Measurements from ENCODE around the gene SLF2.
"Not testable (repeated sequence)": the region's sequence is repeated elsewhere in the genome, so short reads cannot be mapped to it uniquely, and the experiment has no call there.

SLF2 gene

DNA sequence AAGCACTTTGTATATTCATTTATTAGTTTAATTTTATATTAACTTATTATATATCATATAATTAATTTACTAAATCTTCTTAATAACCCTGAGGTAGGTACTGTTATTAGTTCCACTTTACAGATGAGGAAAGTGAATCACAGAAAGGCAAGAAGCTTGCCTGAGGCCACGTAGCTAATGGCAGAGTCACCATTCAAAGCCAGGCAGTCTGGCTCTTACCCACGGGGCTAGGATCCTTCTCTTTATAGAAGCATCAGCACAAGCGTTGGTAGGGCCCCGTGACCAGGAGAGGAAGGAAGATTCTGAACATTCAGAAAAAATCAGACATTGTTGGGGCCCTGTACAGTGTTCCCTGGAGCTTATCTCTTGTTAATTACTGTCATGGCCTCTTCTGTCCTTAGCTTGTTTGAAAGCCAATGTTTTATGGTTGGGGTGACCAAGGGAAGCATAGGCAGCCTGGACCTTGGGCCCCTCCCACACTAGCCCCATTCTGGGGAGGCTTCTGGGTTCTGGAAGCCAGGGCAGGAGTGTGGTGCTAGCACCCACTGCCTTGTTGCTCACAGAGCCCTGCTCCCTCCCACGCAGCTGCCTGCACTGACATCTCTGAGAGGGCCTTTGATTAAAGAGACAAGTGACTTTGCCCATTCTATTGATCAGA lies 31.1 kb upstream of the SLF2 start:
- no peak for DNase-seq

DNA sequence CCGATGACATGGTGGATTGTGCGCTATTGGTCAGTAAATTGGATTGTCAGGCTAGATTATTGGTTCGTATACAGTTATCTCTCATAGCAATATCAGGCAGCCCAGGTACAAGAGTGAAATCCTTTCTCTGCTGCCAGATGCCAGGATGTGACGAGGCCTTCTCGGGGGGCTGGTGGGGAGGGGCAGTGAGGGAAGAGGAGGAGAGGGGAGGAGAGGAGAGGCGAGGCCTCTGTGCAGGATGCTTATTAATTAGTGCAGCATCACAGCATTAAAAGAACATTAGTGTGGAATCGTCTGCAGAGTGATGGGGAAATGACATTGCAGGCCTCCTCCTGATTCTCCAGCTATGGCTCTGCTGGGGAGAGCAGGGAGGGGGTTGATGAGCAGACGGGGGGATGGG lies 30.5 kb upstream of the SLF2 start:
- DNase-seq: no peak

DNA sequence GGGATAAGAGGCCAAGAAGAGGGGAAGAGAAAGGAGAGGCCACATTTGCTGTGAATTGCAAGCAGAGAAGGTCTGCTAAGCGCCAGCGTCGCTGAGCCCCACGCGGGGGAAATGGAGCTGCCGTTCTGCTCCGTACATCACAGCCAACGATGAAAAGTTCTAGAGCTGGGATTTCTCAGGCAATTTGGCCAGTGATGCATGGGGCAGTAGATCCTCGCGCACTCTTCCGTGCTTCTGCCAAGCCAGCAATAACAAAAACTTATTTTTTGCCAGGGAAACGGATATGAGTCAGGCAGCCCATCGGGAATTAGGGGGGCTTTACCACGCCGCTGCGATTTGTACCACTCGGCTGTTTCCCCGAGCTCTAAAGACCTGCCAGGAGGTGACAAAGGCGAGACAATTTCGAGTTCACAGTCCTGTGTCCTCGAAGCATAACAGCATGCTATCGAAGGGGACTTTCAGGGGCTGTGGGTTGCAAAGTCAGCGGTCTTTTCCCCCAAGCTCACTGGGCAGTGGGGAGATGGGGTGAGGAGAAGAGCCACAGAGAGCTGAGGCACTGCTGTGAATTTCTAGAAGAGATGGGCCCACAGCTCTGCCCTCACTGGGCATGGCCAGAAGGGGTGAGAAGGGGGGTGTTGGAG lies 30.0 kb upstream of the SLF2 start:
- no peak for DNase-seq

DNA sequence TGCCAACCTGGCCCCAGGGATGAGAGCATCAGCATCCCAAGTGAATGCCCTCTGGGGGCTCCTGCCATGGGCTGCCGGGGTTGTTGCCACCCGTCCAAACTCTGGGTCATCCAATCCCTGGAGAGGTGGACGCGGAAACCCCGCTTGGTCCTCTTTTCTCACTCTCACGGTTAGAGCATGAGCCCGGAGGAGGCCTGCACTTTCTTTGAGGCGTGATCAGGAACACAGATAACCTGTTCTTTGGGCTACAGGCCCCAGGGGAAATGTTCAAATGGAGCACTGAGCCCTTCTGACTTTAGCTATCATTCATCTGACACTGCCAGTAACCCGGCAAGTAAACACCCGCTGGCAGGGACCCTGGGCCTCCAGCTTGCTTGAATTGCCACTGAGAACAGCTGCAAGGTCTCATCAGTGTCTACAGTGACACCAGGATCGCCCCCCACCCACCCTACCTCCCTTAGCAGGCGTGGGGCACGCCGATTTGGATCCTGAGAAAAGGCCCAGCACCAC lies 29.4 kb upstream of the SLF2 start:
- no peak for DNase-seq

DNA sequence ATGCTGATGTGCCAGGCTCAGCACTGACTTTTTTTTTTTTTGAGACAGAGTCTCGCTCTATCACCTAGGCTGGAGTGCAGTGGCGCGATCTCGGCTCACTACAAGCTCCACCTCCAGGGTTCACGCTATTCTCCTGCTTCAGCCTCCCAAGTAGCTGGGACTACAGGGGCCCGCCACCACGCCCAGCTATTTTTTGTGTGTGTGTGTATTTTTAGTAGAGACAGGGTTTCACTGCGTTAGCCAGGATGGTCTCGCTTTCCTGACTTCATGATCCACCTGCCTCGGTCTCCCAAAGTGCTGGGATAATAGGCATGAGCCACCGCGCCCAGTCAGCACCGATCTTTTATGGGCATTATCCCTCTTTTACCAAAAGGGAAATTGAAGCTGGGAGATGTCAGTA lies 27.2 kb upstream of the SLF2 start:
- not testable (repeated sequence) for DNase-seq

DNA sequence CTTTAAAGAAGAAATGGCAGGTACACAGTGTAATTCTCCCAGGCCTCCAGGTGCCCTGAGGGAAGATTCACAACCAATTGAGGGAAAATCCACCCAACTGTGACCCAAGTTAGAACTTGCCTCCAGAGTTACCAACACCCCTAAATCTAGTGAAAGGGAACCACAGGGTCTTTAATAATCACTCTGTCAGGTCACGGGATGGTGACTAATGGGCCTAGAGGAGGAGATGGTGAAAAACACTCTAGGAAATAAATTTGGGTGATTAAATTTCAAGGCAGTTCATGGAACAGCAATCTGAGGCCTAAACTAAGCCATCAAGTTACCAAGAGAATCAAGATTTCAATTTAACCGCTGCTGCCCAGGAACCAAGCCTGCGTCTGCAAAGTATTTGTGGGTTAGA lies 26.7 kb upstream of the SLF2 start:
- DNase-seq: no peak

DNA sequence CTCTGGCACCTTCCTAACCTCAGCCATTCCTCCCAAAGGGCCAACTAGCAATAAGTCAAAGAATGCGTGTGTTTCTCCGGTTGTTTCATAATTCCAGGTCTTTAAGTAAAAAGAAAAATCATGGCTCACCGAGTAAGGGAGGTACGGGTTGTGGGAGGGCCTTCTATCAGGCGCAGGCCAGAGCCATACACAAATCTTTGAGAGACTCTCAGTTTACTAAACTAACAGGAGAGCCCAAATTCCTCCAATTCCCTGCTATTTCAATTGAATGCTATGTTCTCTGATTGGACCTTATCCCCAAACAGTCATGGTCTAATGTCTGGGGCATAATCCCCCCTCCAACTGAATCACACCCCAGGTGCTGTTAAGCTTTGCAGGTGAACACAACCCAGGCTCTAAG lies 26.2 kb upstream of the SLF2 start:
- DNase-seq: no peak

DNA sequence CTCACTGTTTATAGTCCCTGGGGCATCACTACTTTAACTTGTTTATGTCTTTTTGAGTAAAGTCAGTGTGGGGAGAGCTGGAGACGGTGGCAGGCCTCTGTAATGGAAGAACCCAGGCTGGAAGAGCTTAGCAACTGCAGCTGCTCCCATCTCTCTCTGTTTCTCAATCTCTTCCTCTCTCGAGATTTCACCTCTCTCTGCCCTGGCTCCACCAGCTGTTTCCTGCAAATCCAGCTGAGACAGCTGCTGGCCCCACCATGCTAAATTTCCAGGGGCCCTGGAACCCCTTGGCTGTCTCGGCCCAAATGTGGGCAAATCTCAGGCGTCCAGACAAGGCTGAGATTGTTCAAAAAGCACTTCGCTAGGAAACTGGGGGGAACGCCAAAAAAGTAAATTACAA lies 25.8 kb upstream of the SLF2 start:
- no peak for DNase-seq

DNA sequence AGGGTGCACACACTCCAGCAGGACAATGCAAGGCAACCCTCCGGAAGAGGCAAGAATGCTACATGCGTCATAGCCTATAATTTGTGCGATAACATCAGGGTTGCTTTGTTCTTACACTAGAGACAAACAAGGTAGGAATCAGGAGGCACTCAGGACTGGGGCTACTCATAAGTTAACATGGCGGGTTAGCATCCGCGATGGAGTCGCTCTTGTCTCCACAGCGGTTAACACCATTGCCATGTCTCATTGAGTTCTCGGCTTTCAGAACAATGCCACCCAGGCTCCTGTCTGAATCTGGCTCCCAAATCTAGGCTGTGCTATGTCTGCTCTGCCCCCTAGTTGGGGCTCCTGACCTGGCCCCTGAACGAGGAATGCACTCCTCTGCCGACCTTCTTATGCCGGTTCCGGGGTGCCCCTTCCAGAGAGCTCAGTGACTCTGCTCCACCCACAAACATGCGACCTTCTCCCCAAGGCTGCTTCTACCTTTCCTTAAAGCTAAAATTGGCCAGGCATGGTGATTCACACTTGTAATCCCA lies 24.9 kb upstream of the SLF2 start:
- DNase-seq: no peak

DNA sequence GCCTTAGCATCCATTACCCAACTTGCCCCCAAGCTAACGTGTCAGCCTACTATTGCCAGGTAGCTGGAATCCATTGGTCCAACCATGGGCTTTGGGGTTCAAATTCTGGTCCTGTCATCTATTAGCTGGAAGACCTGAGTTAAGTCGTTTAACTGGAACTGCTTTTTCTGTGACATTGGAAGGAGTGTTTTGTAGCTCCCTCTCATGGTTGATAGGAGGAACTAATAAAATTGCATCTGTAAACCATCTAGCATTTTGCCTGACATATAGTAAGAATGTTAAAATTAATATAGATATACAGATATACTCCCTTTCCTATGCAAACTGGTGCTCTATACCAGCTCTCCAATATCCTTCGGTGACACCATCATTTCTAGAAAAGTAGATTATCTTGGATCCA lies 23.8 kb upstream of the SLF2 start:
- peak; percentile 67 to 89 for DNase-seq

DNA sequence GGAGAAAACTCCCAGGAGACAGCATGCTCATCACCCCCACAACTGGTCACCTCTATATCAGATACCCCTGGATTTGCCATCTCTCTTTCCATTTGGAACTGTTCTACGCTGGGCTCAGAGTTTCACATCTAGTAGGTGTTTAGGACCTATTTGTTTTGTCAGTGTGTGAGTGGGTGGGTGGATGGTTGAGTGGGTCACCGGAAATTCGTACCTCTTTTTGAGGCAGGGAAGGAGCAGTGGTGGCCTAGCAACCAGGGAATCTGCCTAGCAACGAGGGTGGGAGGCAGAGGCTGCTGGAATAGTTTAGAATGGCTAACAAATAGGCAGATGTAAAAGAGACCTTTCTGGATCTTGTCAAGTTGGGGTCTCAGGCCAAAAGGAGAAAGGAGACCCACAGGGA lies 23.2 kb upstream of the SLF2 start:
- no peak for DNase-seq

DNA sequence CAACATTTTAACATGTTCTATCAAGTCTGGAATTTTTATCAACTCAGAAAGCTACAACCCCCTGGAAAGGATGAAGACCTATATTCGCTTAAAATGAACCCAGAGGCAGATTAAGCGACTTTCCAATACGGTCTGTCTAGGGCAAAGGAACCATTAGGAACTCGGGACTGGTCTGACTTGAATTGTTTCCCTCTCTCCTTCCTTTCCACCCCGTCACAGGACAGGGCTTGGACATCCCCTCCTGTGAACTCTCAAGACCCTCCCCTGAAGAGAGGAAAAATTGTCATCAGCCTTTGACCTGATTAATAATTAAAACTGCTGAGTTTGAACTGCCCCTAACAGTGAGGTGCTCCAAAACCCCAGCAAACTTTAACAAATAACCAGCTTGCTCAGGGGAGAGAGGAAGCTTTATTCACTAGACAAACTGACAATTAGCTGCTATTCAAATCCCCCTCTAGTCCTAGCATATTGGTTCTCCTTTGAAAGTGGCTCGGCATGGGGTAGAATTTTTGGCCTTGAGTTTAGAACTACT lies 22.6 kb upstream of the SLF2 start:
- DNase-seq: no peak

DNA sequence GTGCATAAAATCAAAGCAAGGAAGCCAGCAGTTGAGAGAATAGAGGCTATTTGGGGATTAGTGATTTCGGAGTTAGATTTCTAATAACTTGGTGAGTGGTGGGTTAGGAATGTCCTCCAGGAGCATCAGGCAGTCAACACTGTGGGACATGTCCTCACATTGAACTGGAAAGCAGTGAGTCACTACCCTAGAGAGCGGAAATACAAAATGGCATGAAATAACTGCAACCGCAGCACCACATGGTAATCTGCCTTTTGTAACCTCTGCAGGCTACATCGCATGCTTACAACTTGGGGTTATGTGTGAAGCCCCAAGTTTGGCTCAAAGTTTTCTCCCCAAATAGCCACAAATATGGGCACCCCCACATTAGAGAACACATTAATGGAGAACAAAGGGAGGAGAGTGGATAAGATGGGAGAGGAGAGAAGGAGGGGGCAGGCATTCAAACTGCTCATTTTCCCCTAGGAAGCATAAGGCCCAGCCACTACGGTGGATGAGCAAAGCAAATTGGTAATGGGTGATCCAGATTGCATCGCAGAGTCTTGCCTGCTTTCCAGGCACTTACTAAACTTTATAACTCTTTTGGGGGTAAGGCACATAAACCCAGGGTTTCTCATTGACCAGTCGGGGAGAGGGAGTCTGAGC lies 22.0 kb upstream of the SLF2 start:
- DNase-seq: no peak

DNA sequence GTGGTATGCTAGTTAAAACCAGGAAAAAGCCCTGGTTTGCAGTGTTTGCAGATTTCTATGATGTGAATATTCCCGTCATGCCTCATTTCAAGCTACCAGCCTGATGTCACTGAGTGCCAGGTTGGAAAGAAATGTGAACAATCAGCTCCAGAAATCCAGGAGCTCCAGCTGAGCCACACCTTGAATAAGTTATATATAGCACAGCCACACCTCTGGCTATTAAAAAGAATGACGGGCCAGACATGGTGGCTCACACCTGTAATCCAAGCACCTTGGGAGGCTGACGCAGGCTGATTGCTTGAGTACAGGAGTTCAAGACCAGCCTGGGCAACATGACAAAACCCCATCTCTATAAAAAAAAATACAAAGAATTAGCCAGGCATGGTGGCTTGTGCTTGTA lies 18.7 kb upstream of the SLF2 start:
- DNase-seq: no peak

DNA sequence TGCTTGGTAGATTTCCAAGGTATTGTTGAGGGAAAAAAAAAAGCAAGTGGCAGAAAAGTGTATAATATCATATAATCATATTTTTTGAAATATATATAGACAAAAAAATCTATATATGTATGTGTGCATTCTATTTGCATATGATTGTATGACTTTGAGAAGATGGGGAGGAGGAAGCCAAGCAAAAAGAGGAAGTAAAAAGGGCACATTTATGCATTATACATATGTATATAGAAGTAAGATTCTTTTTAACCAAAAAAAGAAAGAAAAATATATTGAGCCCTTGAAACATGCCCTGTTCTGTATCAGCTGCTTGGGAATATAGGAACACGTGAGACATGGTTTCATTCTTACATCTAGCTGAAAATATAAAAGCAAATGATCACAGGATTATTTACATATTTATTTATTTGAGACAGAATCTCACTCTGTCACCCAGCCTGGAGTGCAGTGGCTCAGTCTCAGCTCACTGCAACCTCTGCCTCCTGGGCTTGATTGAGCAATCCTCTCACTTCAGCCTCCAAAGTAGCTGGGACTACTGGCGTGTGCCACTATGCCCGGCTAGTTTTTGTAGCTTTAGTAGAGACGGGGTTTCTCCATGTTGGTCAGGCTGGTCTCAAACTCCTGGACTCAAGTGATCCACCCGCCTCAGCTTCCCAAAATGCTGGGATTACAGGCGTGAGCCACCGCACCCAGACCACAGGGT lies 18.0 kb upstream of the SLF2 start:
- peak; percentile 55 to 78 for DNase-seq

DNA sequence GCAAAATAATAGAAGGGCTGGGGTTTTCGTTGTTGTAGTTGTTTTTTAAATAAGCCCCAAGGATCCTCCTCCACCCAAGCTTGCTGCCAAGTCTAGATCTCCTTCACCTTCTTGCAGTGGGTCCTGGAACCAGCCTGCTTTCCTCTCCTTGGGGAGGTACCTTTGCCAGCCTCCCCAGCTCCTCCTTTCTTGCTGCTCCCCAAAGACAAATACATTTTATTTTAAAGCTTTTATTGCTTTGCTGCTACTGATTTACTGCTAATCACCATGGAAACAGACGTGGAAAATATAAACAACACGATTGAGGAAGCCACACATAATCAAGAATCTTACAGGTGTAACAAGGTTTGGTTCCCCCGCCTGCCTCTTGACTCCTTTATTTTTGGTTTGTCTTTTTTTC lies 17.4 kb upstream of the SLF2 start:
- DNase-seq: no peak

DNA sequence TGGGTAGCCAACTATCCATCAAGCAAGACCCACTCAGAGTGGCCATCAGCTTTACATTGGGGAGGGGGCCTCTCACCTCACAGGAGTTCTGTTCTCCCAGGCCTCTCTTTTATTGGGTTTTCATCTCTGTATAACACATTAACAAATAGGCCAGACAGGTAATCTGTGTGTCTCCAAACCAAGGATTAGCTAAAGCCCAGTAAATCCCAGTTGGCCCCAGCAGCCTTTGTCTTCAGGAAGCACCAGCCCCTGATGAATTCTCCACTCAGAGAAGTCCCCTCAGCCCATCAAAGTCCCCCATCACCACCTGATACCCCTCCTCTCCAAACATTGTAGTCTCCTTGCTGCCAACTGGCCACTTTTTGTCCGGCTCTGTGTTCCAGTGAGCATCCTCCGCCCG lies 16.9 kb upstream of the SLF2 start:
- DNase-seq: no peak

DNA sequence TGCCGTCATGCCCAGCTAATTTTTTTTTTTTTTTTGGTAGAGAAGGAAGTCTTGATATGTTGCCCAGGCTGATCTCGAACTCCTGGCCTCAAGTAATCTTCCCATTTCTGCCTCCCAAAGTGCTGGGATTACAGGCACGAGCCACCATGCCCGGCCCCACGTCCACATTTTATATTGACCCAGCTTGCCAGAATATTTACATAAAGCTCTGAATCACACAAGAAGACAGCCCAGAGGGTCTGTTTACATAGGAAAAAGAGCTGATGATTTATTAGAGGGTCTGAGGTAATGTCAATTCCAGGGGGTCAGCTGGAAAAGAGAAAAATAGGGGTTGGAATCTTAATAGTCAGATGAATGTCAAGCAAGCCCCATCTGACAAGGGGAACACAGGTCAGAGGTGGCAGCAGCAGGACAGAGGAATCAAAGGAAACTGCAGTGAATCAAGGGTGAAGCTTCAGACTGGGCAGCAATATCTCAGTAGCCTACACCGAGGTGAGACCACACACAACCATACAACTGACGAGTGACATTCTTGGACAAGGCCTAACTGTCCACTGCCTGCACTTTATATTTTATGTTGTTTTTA lies 15.8 kb upstream of the SLF2 start:
- no peak for DNase-seq

DNA sequence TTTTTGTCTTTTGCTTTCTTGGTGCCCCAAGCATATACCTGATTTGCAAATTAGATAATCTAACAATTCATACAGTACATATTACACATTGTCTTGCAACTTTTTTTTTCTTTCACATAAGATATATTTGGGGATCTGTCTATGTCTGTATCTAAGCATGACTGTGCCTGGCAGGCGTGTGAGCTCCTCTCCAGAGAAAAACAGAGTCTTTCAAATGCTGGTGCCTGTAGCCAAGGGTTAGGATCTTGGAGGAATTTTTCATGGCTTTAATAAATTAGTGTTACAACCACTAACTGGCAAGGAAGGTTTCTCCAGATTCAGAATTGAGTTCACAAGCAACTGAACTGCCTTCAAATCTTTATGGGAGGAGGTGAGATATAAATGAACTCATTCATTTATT lies 14.8 kb upstream of the SLF2 start:
- no peak for DNase-seq

DNA sequence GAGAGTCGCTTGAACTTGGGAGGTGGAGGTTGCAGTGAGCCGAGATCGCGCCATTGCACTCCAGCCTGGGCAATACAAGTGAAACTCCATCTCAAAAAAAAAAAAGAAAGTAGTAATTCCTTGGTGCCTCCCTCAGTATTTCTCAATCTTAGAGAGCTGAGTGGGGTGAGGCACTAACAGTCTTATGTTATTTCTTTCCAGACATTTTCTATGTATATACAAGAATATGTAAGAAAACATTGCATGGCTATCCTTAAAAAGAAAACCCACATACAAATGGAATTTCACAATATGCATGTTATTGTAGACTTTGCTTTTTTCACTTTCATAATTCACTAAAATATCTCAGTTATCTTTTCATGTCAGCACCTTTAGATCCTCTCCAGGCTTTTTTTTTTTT lies 13.6 kb upstream of the SLF2 start:
- DNase-seq: no peak

DNA sequence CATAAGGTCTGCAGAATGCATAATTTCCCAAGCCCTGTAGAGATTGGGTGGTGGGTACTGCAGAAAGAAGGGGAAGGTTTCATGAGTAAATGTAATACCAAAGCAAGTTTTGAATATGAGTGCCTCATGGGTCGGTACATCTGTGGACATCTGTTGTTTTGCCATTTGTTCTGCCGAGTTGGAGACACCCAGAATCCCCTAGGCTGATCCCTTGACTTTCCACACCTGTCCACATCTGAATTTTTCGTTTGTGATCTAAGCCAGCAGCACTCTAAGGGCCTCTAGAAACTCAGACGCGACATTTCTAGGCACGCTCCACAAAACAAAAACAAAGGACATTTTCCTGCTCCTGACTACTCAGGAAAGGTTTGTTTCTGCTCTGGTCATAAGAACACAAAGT lies 11.7 kb upstream of the SLF2 start:
- DNase-seq: no peak

DNA sequence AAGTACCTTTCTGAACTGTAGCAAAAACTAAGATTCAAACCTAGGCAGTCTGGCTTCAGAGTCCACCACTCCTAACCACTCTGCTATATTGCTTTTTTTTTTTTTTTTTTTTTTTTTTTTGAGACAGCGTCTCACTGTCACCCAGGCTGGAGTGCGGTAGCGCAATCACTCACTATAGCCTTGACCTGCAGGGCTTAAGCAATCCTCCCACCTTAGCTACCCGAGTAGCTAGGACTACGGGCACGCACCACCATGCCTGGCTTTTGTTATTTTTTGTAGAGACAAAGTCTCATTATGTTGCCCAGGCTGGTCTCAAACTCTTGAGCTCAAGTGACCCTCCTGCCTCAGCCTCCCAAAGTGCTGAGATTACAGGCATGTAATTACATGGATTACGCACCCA lies 10.1 kb upstream of the SLF2 start:
- DNase-seq: no peak

DNA sequence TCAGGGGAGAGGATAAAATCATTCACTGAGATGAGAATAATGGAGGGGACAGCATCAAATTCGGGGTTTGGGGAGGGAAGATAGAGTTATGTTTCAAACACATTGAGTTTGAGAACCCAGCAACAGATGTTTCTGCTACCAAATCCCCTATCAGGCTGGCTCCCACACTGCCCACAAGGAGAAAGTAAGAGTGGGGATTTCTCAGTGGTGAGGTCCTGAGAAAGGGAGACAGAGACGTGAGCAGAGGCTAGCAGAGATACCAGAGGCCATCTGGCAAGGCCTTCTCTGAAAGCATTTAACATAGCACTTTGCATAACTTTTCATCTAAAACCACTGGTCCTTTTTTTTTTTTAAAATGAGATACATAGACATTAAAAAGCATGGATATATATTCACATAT lies 7.8 kb upstream of the SLF2 start:
- DNase-seq: no peak
